Spleen (tissue), 11 donors: ENCODE measurements around the gene MAFF. TPM values are rescaled to one million over a fixed set of nuclear protein-coding genes. Genes with fewer than 3 reads are reported as not detected.

ENCODE experiments used
- DNase-seq: peaks from one replicate; pipeline ENCODE4 v3.0.0-alpha.2; 2020
- H3K27ac ChIP-seq, 8 donors: fragments of 200-600 bp; sonication (generic) in 7 of 8; 1 replicate in 4 of 8; 2 replicates in 4 of 8; pipeline versions ENCODE4 v1.5.0 to v1.8.0; 2016 to 2021; ENCODE audit warnings: inconsistent platforms in 4 of 8, mild to moderate bottlenecking in 4 of 8, moderate library complexity in 1 of 8
- H3K27me3 ChIP-seq, 7 donors: fragments of 200-600 bp; sonication (generic) in 6 of 7; replicated peaks in 1 of 7; 1 replicate in 4 of 7; 2 replicates in 3 of 7; pipeline versions ENCODE4 v1.5.0 to v1.8.0; 2016 to 2021; ENCODE audit warnings: inconsistent platforms in 3 of 7, mild to moderate bottlenecking in 1 of 7
- H3K36me3 ChIP-seq, 6 donors: fragments of 200-600 bp; sonication (generic) in 5 of 6; 1 replicate in 4 of 6; 2 replicates in 2 of 6; pipeline versions ENCODE4 v1.5.0 to v1.8.0; 2016 to 2021; ENCODE audit warnings: inconsistent platforms in 2 of 6
- H3K4me1 ChIP-seq, 6 donors: fragments of 200-600 bp; sonication (generic) in 5 of 6; 1 replicate in 3 of 6; 2 replicates in 3 of 6; pipeline versions ENCODE4 v1.5.0 to v1.8.0; 2016 to 2021; ENCODE audit warnings: inconsistent platforms in 3 of 6
- H3K4me3 ChIP-seq, 8 donors: fragments of 200-600 bp; sonication (generic) in 7 of 8; 1 replicate in 4 of 8; 2 replicates in 4 of 8; pipeline versions ENCODE4 v1.5.0 to v1.8.0; 2016 to 2021; ENCODE audit warnings: inconsistent platforms in 4 of 8, mild to moderate bottlenecking in 4 of 8, moderate library complexity in 2 of 8
- H3K9me3 ChIP-seq, 8 donors: fragments of 200-600 bp; sonication (generic) in 7 of 8; 1 replicate in 4 of 8; 2 replicates in 4 of 8; pipeline versions ENCODE4 v1.5.0 to v1.8.0; 2016 to 2021; ENCODE audit warnings: inconsistent platforms in 4 of 8
- POLR2A ChIP-seq, 3 donors: fragments of 450-650 bp; IDR thresholded peaks; one replicate each; pipeline ENCODE4 v1.5.1; 2017; ENCODE audit warnings: antibody characterized with exemption in 3 of 3, mild to moderate bottlenecking in 1 of 3
- POLR2AphosphoS5 ChIP-seq, 3 donors: sonication (generic); formaldehyde crosslinking; IDR thresholded peaks; one replicate each; pipeline ENCODE4 v1.5.1; 2017; ENCODE audit warnings: antibody characterized with exemption in 3 of 3
- WGBS, 5 donors: extraction: QIAGEN DNeasy Blood & Tissue Kit in 3 of 5; methylation state at CpG; one replicate each; pipeline versions ENCODE4 v1.1.5 to v1.1.7; 2013 to 2018; 5-methylcytosine and 5-hydroxymethylcytosine counted together
- intact Hi-C: fragments of 100-400 bp; cut with DNase I; formaldehyde crosslinking; loops from one replicate; pipeline ENCODE4 v1.15.0; 2023; ENCODE audit warnings: low total_unique reads
- polyA plus RNA-seq, 3 donors: library from polyadenylated mRNA; stranded (reverse); fragments of 200-250 nt; gene quantifications; one replicate each; pipeline ENCODE4 v1.2.1, GENCODE V29; 2013
- total RNA-seq, 7 donors: library from RNA; depleted of rRNA in 3 of 7; stranded (reverse); fragments of >200 nt in 3 of 7; fragmentation: NEBNext Ultra II Directional in 4 of 7; extraction: Animal tissue kit (Norgen Biotek cat#: 25700) in 4 of 7; gene quantifications; one replicate each; pipeline versions ENCODE4 v1.1.0 to v1.2.1, GENCODE V29; 2016 to 2021
- TF ChIP-seq, protein P1 (sequence below), 11 experiments: fragments of 200-600 bp in 7 of 11; fragments of 450-650 bp in 4 of 11; sonication (generic) in 4 of 11; IDR thresholded peaks in 8 of 11; conservative IDR thresholded peaks in 3 of 11; 1 replicate in 7 of 11; 2 replicates in 4 of 11; pipeline versions ENCODE4 v1.4.0 to v1.8.0; 2016 to 2021; ENCODE audit warnings: antibody characterized with exemption in 11 of 11, inconsistent platforms in 4 of 11, mild to moderate bottlenecking in 1 of 11
- donor health status: healthy with polysubstance abuse.
- donor health status: DM: no; HTN: no; CAD: no; lungs with moderate emphysema.
- donor health status: DM: no; HTN: no; CAD: no.
- donor health status: Bipolar disorder and iron deficiency.
- donor health status: healthy.
- donor health status: DM: no; HTN: no; CAD: no.
- donor health status: DM: yes; HTN: yes; CAD: no.

The MAFF gene
- total and polyA plus RNA-seq, 10 donors: 2.1 to 32.4 (median 8.6) TPM

DNA sequence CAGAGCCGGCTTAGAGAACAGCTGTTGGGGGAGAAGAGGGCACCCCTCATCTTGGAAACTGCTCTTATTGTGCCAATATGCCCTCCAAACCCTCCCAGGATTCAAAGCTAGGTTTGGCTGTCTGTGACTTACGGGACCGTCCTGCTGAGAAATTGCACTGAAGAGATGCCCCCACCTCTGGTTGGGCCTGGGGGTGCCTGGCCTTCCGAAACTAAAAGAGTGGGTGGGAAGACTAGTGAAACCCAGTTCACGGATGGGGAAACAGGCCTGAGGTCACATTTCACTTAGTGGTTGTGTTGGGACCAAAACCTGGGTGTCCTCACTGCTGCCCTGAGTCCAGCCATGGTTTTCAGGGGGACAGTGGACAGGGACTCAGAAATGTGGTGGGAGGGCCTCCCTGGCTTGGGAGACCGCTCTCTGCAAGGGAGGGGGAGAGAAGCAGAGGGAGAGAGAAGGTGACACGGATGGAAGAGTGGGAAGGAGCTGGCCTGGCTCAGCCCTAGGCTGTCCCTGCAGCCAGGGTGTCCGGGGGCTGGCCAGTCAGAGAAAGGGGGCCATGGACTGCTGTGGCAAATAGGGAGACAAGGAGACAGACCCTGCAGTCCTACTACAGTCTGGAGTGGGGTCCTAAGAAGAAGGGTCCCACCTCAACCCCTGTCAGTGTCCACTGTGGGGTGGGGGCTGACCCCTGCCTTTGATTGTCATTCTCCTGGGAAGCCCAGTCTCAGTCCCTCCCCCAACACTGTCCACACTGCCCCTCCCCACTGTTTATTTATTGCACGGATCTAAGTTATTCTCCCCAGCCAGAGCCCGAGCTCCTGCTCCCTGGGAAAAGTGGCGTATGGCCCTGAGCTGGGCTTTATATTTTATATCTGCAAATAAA lies 13.6 kb downstream of the MAFF start:
- H3K9me3 ChIP-seq: no peaks in the 10 kb centered on the region
- 91 to 94% (median 91%) methylated on average over 11 of the region's 11 CpGs for WGBS, 5 donors
- peak overlapping the region in 1 of 8 donors; percentile 66 for H3K4me3 ChIP-seq
- H3K4me1 ChIP-seq: peaks cover 7 to 62% (median 44%) of the 10 kb centered on the region in 6 donors
- H3K27me3 ChIP-seq: peaks cover 0 to 8% (median 0%) of the 10 kb centered on the region in 7 donors
- H3K36me3 ChIP-seq: peaks cover 0 to 4% (median 0%) of the 10 kb centered on the region in 6 donors
- TF ChIP-seq POLR2AphosphoS5 (IDR thresholded peaks at IDR 0.05): peak in 1 of 3 donors; percentile 23
- TF ChIP-seq POLR2A (IDR thresholded peaks at IDR 0.05): no peak
- peak overlapping the region in 3 of 8 donors; percentile 61 to 73 (median 71) for H3K27ac ChIP-seq
- intact Hi-C loops: no loop called here
- DNase-seq: no peak

- Histone ChIP-seq H3K27ac (peak overlapping the region; percentile 43 to 76 (median 70)), H3K4me1 (peaks cover 7 to 47% (median 40%) of the 10 kb centered on the region in 6 donors), H3K36me3 (peaks cover 0 to 40% (median 16%) of the 10 kb centered on the region in 6 donors), H3K27me3 (peaks cover 0 to 8% (median 0%) of the 10 kb centered on the region in 7 donors), H3K9me3 (no peaks in the 10 kb centered on the region), H3K4me3 (no peak overlapping the region)
- intact Hi-C loops: no loop called here
- WGBS, 5 donors: 49 to 69% (median 57%) methylated on average over 11 to 25 of the region's 25 CpGs
- no peak for DNase-seq
- peak; percentile 73 to 83 (median 74) for TF ChIP-seq POLR2AphosphoS5 (IDR thresholded peaks at IDR 0.05)
- no peak for TF ChIP-seq POLR2A (IDR thresholded peaks at IDR 0.05)
- TF ChIP-seq, protein P1, sequence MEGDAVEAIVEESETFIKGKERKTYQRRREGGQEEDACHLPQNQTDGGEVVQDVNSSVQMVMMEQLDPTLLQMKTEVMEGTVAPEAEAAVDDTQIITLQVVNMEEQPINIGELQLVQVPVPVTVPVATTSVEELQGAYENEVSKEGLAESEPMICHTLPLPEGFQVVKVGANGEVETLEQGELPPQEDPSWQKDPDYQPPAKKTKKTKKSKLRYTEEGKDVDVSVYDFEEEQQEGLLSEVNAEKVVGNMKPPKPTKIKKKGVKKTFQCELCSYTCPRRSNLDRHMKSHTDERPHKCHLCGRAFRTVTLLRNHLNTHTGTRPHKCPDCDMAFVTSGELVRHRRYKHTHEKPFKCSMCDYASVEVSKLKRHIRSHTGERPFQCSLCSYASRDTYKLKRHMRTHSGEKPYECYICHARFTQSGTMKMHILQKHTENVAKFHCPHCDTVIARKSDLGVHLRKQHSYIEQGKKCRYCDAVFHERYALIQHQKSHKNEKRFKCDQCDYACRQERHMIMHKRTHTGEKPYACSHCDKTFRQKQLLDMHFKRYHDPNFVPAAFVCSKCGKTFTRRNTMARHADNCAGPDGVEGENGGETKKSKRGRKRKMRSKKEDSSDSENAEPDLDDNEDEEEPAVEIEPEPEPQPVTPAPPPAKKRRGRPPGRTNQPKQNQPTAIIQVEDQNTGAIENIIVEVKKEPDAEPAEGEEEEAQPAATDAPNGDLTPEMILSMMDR (IDR thresholded peaks at IDR 0.05 in 8 of 11, conservative IDR thresholded peaks at IDR 0.05 in 3 of 11): no peak
Observed at GRCh38 chr22:38218661-38219622, 17.1 kb downstream of the MAFF start.

GRCh38 chr22:38219632-38220031 lies 17.8 kb downstream of the MAFF start:
- 78 to 83% (median 81%) methylated on average over 7 to 10 of the region's 10 CpGs for WGBS, 5 donors
- intact Hi-C loops: loop anchor here (10.0 kb wide), 1 partner anchor 95 kb away; no protein-coding TSS in a partner anchor
- H3K4me1 ChIP-seq: peaks cover 7 to 40% (median 34%) of the 10 kb centered on the region in 6 donors
- no peaks in the 10 kb centered on the region for H3K9me3 ChIP-seq
- H3K4me3 ChIP-seq: no peak overlapping the region
- H3K27ac ChIP-seq: peak overlapping the region in 6 of 8 donors; percentile 48 to 76 (median 72)
- H3K27me3 ChIP-seq: peaks cover 0 to 1% (median 0%) of the 10 kb centered on the region in 7 donors
- TF ChIP-seq POLR2AphosphoS5 (IDR thresholded peaks at IDR 0.05) (peak in 1 of 3 donors; percentile 55), POLR2A (IDR thresholded peaks at IDR 0.05) (no peak)
- TF ChIP-seq, protein P1 (IDR thresholded peaks at IDR 0.05 in 8 of 11, conservative IDR thresholded peaks at IDR 0.05 in 3 of 11): no peak
- DNase-seq: no peak
- H3K36me3 ChIP-seq: peaks cover 0 to 47% (median 20%) of the 10 kb centered on the region in 6 donors

DNA sequence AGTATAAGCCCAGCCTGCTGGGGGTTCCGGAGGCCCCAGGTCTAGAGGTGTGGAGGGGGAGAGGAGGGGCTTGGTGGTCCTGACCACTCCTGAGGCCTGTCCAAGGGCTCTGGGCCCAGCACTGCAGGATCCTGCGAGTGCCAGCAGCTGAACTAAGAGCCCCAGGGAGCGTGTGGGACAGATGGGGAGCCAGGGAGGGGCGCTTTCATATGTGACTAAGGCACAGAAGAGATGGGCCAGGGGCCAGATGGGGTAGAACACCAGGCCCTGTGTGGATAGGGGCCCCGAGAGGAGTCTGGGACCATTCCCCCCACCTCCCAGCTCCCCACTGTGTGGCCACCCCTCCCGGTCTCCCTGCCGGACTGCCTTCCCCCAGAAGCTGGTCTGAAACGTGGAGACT lies 18.4 kb downstream of the MAFF start:
- TF ChIP-seq, protein P1 (IDR thresholded peaks at IDR 0.05 in 8 of 11, conservative IDR thresholded peaks at IDR 0.05 in 3 of 11): no peak
- TF ChIP-seq POLR2A (IDR thresholded peaks at IDR 0.05): no peak
- TF ChIP-seq POLR2AphosphoS5 (IDR thresholded peaks at IDR 0.05): no peak
- Histone ChIP-seq H3K36me3 (peaks cover 1 to 52% (median 25%) of the 10 kb centered on the region in 6 donors), H3K27ac (peak overlapping the region in 6 of 8 donors; percentile 48 to 76 (median 72)), H3K27me3 (no peaks in the 10 kb centered on the region), H3K4me1 (peaks cover 7 to 35% (median 28%) of the 10 kb centered on the region in 6 donors), H3K9me3 (no peaks in the 10 kb centered on the region), H3K4me3 (no peak overlapping the region)
- DNase-seq: no peak
- 89 to 98% (median 94%) methylated on average over 5 to 8 of the region's 8 CpGs for WGBS, 5 donors
- intact Hi-C loops: loop anchor here (10.0 kb wide), 1 partner anchor 95 kb away; no protein-coding TSS in a partner anchor
